Vagina (tissue), 2 donors: ENCODE results near the gene CENPB.

Source experiments
- POLR2A ChIP-seq, 2 donors: fragments of 450-650 bp; IDR thresholded peaks; one replicate each; pipeline ENCODE4 v1.6.1; 2017; ENCODE audit warnings: antibody characterized with exemption in 2 of 2, mild to moderate bottlenecking in 2 of 2, moderate library complexity in 2 of 2
- POLR2AphosphoS5 ChIP-seq, 2 donors: sonication (generic); formaldehyde crosslinking; IDR thresholded peaks; one replicate each; pipeline ENCODE4 v1.9.0; 2017; ENCODE audit warnings: antibody characterized with exemption in 2 of 2, mild to moderate bottlenecking in 2 of 2, low read depth in 1 of 2; ENCODE audit not compliant: insufficient read depth in 1 of 2
- TF ChIP-seq, protein P1 (sequence below), 3 experiments: fragments of 450-650 bp in 2 of 3; fragments of 200-600 bp in 1 of 3; sonication (generic) in 1 of 3; IDR thresholded peaks; one replicate each; pipeline ENCODE4 v1.5.1; 2017 to 2019; ENCODE audit warnings: antibody characterized with exemption in 3 of 3, mild to moderate bottlenecking in 2 of 3, moderate library complexity in 2 of 3

GRCh38 chr20:3812259-3812681, 25.7 kb upstream of the CENPB start:
- TF ChIP-seq POLR2AphosphoS5 (IDR thresholded peaks at IDR 0.05; ENCODE audit: insufficient read depth in 1 of 2, low read depth in 1 of 2) (no peak), POLR2A (IDR thresholded peaks at IDR 0.05) (no peak)
- TF ChIP-seq, protein P1, sequence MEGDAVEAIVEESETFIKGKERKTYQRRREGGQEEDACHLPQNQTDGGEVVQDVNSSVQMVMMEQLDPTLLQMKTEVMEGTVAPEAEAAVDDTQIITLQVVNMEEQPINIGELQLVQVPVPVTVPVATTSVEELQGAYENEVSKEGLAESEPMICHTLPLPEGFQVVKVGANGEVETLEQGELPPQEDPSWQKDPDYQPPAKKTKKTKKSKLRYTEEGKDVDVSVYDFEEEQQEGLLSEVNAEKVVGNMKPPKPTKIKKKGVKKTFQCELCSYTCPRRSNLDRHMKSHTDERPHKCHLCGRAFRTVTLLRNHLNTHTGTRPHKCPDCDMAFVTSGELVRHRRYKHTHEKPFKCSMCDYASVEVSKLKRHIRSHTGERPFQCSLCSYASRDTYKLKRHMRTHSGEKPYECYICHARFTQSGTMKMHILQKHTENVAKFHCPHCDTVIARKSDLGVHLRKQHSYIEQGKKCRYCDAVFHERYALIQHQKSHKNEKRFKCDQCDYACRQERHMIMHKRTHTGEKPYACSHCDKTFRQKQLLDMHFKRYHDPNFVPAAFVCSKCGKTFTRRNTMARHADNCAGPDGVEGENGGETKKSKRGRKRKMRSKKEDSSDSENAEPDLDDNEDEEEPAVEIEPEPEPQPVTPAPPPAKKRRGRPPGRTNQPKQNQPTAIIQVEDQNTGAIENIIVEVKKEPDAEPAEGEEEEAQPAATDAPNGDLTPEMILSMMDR (IDR thresholded peaks at IDR 0.05), result no peak
